Aorta (tissue), 5 donors: ENCODE results near the gene RPA1. TPM values are rescaled to one million over a fixed set of nuclear protein-coding genes. Genes with fewer than 3 reads are reported as not detected.
A peak's percentile ranks its signal among the peaks of the same experiment; 100 is the strongest.
"Not testable (repeated sequence)": the region's sequence is repeated elsewhere in the genome, so short reads cannot be mapped to it uniquely, and the experiment has no call there.

ENCODE experiments used
- ATAC-seq: fragments of 200-7000 bp; cut with Tn5 transposase; one replicate; pipeline ENCODE4 v1.9.1; 2022; ENCODE audit warnings: moderate library complexity; ENCODE audit not compliant: low FRiP score
- DNase-seq, 2 donors: peaks; one replicate each; pipeline ENCODE4 v3.0.0-alpha.2; 2020
- H3K27ac ChIP-seq, 2 donors: one replicate each; pipeline ENCODE4 v1.5.1; 2013; ENCODE audit warnings: low read length in 2 of 2, mild to moderate bottlenecking in 2 of 2, moderate library complexity in 2 of 2, control low read depth in 1 of 2, inconsistent platforms in 1 of 2, low read depth in 1 of 2
- H3K27me3 ChIP-seq, 2 donors: one replicate each; pipeline ENCODE4 v1.6.1; 2013; ENCODE audit warnings: control low read depth in 1 of 2, low read length in 1 of 2, mild to moderate bottlenecking in 1 of 2, moderate library complexity in 1 of 2; ENCODE audit not compliant: insufficient read depth in 2 of 2, control insufficient read depth in 1 of 2
- H3K36me3 ChIP-seq, 2 donors: one replicate each; pipeline ENCODE4 v1.6.1; 2013; ENCODE audit warnings: control low read depth in 1 of 2, low read length in 1 of 2, mild to moderate bottlenecking in 1 of 2; ENCODE audit not compliant: insufficient read depth in 2 of 2, control insufficient read depth in 1 of 2
- H3K4me1 ChIP-seq, 2 donors: one replicate each; pipeline ENCODE4 v1.6.1; 2013; ENCODE audit warnings: low read length in 2 of 2, control low read depth in 1 of 2, mild to moderate bottlenecking in 1 of 2, moderate library complexity in 1 of 2; ENCODE audit not compliant: insufficient read depth in 2 of 2, control insufficient read depth in 1 of 2
- H3K4me3 ChIP-seq, 2 donors: one replicate each; pipeline ENCODE4 v1.5.1; 2013; ENCODE audit warnings: low read length in 2 of 2, control low read depth in 1 of 2, mild to moderate bottlenecking in 1 of 2
- H3K9me3 ChIP-seq: one replicate; pipeline ENCODE4 v1.6.1; 2013; ENCODE audit warnings: mild to moderate bottlenecking, low read length; ENCODE audit not compliant: control insufficient read depth
- WGBS, 2 donors: extraction: QIAGEN DNeasy Blood & Tissue Kit; methylation state at CpG; one replicate each; pipeline ENCODE4 v1.1.7; 2013; 5-methylcytosine and 5-hydroxymethylcytosine counted together
- intact Hi-C, 2 donors: fragments of 100-400 bp; cut with DNase I; formaldehyde crosslinking; loops; one replicate each; pipeline versions ENCODE4 v1.14.2 to v1.15.0; 2022
- polyA plus RNA-seq, 2 donors: library from polyadenylated mRNA; stranded (reverse); fragments of 200-250 nt; gene quantifications; one replicate each; pipeline ENCODE4 v1.2.3, GENCODE V29; 2013
- total RNA-seq, 2 donors: library from RNA; stranded (reverse); fragmentation: NEBNext Ultra II Directional; extraction: Animal tissue kit (Norgen Biotek cat#: 25700); gene quantifications; one replicate each; pipeline ENCODE4 v1.2.1, GENCODE V29; 2021
- donor health status: healthy with polysubstance abuse.
- donor health status: Bipolar disorder and iron deficiency.
- donor health status: DM: no; HTN: no; CAD: no.
- donor health status: DM: no; HTN: no; CAD: no.
- donor health status: DM: yes; HTN: yes; CAD: no.

Gene RPA1
- total and polyA plus RNA-seq, 4 donors = 17.2 to 75.0 (median 44.4) TPM

- WGBS, 2 donors = 85 to 87% methylated on average over 12 of the region's 12 CpGs
- intact Hi-C loops = loop anchor here in 1 of 2 donors (10.0 kb wide), 1 partner anchor 110 kb away; the partner anchor contains the start of gene WDR81
- Histone ChIP-seq H3K36me3 (no peaks in the 10 kb centered on the region), H3K4me1 (no peaks in the 10 kb centered on the region), H3K9me3 (no peaks in the 10 kb centered on the region), H3K27ac (no peak overlapping the region), H3K27me3 (no peaks in the 10 kb centered on the region), H3K4me3 (no peak overlapping the region)
- DNase-seq (no peak), ATAC-seq (no peak)
Measured at GRCh38 chr17:1834380-1835149, 4.8 kb downstream of the RPA1 start.

GRCh38 chr17:1839516-1839915 is 9.7 kb downstream of the RPA1 start:
- H3K4me1 ChIP-seq = no peaks in the 10 kb centered on the region
- DNase-seq = no peak
- ATAC-seq = no peak
- H3K4me3 ChIP-seq = no peak overlapping the region
- H3K9me3 ChIP-seq = no peaks in the 10 kb centered on the region
- H3K27ac ChIP-seq = no peak overlapping the region
- 86 to 95% methylated on average over 4 of the region's 4 CpGs for WGBS, 2 donors
- no peaks in the 10 kb centered on the region for H3K27me3 ChIP-seq
- intact Hi-C loops = loop anchor here in 1 of 2 donors (10.0 kb wide), 1 partner anchor 115 kb away; the partner anchor contains the start of gene WDR81
- H3K36me3 ChIP-seq = no peaks in the 10 kb centered on the region

DNA sequence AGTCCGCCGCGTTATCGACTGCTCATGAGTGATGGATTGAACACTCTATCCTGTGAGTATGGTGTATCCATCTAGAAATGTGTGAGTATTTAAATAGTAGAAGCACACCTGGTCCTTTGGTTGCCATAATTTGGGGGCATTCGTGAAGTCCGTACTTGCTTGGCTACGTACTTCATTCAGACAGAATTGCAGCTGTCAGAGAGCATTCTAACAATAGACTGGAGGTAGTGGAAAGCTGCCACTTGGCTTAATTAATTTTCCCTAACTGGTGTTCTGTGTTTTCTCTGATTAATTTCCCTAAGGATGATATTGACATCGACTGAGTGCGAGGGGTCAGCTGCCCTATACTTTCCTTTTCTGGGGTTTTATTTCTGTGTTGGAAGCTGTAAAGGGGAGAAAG is 14.1 kb downstream of the RPA1 start:
- ATAC-seq = no peak

DNA sequence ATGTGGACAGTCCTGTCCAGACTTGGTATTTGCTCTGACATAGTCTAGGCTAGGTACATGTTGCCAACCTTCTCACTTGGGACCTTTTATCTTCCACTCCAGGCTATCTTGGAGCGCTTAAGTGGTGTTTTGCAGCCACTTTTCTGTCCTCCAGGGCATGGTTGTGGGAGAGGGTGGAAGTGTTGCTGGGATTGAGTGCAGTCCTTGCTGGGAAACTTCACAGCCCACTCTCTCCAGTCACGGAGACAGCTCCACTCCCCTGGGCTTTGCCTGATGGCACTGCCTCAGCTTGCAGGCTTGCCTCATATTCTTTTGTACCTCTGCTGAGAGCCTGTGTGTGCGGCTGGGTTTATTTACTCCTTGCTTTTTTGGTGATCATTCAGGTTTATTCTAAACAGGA is 17.4 kb downstream of the RPA1 start:
- Histone ChIP-seq H3K4me3 (no peak overlapping the region), H3K36me3 (no peaks in the 10 kb centered on the region), H3K27ac (no peak overlapping the region), H3K9me3 (no peaks in the 10 kb centered on the region), H3K4me1 (no peaks in the 10 kb centered on the region), H3K27me3 (no peaks in the 10 kb centered on the region)
- ATAC-seq (no peak), DNase-seq (no peak)
- 70 to 83% methylated on average over 3 of the region's 3 CpGs for WGBS, 2 donors
- intact Hi-C loops = no loop called here

More for the DNA sequence above, 14.1 kb downstream of the RPA1 start:
- no peaks in the 10 kb centered on the region for H3K9me3 ChIP-seq
- H3K4me1 ChIP-seq = no peaks in the 10 kb centered on the region
- H3K4me3 ChIP-seq = no peak overlapping the region
- intact Hi-C loops = no loop called here
- no peaks in the 10 kb centered on the region for H3K36me3 ChIP-seq
- no peak overlapping the region for H3K27ac ChIP-seq
- no peak for DNase-seq
- no peaks in the 10 kb centered on the region for H3K27me3 ChIP-seq
- WGBS, 2 donors = 88 to 90% methylated on average over 9 of the region's 9 CpGs

DNA sequence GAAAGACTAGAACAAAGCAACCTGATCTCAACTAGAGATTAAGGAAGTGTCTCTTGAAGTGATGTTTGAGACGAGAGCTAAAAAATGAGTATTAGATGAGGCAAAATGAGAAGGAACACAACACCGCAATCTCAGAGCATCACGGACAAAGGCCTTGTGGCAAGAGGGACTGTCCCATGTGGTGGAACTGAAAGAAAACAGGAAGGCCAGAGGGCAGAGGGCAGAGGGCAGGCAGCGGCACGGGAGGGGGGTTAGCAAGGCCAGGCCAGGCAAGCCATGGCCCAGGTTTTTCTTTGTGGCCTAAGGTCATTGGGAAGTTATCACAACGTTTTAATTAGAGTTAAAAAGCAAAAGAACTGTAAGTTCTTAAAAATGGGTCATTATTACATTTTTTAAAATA is 22.5 kb downstream of the RPA1 start:
- no peaks in the 10 kb centered on the region for H3K36me3 ChIP-seq
- 76 to 77% methylated on average over 6 of the region's 6 CpGs for WGBS, 2 donors
- no peaks in the 10 kb centered on the region for H3K9me3 ChIP-seq
- ATAC-seq (no peak), DNase-seq (no peak)
- H3K27ac ChIP-seq = no peak overlapping the region
- H3K27me3 ChIP-seq = no peaks in the 10 kb centered on the region
- intact Hi-C loops = no loop called here
- H3K4me1 ChIP-seq = no peaks in the 10 kb centered on the region
- H3K4me3 ChIP-seq = no peak overlapping the region

DNA sequence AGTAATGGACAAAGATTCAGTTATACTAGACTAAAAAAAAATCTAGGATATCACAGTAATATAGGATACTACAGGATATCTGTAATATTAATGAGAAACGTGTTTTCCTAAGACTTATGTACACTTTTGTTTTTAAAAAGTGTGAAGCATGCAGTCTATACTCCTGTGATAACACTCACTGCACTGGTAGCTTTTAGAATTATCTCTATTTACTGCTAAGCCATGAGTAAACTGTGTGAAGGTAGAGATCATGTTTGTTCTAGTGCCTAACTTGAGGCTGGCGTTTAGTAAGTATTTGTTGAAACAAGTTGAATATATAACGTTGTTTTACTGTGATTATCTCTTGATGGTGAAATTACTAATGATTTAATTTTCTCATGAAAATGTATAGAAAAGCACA is 23.9 kb downstream of the RPA1 start:
- Histone ChIP-seq H3K4me1 (no peaks in the 10 kb centered on the region), H3K27me3 (no peaks in the 10 kb centered on the region), H3K27ac (no peak overlapping the region), H3K36me3 (no peaks in the 10 kb centered on the region), H3K4me3 (no peak overlapping the region), H3K9me3 (no peaks in the 10 kb centered on the region)
- intact Hi-C loops = no loop called here
- no peak for DNase-seq
- WGBS, 2 donors = 79 to 84% methylated on average over 3 of the region's 3 CpGs
- ATAC-seq = no peak

DNA sequence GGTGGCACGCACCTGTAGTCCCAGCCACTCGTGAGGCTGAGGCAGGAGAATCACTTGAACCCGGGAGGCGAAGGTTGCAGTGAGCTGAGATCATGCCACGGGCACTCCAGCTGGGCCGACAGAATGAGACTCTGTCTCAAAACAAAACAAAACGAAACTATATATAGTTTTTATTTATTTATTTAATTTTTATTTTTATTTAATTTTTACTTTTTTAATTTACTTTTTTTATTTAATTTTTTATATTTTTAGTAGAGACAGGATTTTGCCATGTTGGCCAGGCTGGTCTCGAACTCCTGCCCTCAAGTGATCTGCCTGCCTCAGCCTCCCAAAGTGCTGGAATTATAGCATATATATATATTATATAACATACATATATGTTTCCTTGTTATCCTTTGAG is 26.7 kb downstream of the RPA1 start:
- H3K27me3 ChIP-seq, H3K4me1 ChIP-seq, ATAC-seq, H3K4me3 ChIP-seq, H3K36me3 ChIP-seq, H3K27ac ChIP-seq, intact Hi-C loops, DNase-seq, H3K9me3 ChIP-seq: not testable (repeated sequence)
- WGBS, 2 donors = 72 to 77% methylated on average over 8 of the region's 8 CpGs

DNA sequence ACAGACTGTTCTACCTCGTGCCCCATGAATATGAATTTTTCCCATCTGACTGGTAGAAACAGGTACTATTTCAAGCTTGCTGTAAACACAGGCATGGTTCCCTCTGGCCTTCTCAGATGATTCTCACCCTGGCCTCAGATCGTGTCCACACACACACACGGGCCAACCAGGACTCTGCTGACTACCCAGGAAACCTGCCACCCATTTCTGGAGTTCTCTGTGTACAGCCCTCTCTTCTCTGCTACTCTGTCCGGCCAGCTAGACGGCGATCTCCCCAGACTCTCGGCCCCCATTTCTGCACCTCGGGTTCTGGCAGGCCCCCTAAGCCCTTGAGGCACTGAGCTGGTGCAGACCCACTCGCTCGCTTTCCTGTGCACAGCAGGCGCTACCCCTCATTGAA is 31.2 kb downstream of the RPA1 start:
- no peak for DNase-seq
- 87 to 90% methylated on average over 11 of the region's 11 CpGs for WGBS, 2 donors
- intact Hi-C loops = loop anchor here in 1 of 2 donors (10.0 kb wide), 1 partner anchor 136 kb away; the partner anchor contains the start of gene WDR81
- H3K27ac ChIP-seq = no peak overlapping the region
- no peaks in the 10 kb centered on the region for H3K27me3 ChIP-seq
- H3K4me3 ChIP-seq = no peak overlapping the region
- no peaks in the 10 kb centered on the region for H3K9me3 ChIP-seq
- H3K36me3 ChIP-seq = no peaks in the 10 kb centered on the region
- ATAC-seq = peak; percentile 11
- no peaks in the 10 kb centered on the region for H3K4me1 ChIP-seq

DNA sequence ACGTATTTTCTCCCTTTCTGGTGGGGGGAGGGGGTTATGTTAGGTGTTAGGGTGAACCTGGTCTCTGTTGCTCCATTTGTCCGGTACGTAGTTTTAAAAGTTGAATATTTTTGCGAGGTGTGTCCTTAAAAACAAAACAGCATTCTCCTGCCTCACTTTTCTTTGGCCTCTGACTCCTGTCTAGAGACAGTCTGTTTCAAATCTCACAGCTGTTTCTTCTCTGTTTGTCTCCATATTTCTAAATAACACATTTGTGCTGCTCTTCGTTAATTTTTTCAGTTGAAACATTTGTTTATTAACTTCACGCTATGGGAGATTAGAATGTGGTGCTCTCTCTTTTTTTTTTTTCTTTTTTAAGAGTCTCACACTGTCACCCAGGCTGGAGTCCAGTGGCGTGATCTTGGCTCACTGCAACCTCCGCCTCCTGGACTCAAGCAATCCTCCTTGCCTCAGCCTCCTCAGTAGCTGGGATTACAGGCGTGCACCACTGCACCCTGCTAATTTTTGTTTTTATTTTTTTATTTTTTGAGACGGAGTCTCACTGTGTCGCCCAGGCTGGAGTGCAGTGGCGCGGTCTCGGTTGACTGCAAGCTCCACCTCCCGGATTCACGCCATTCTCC is 31.7 kb downstream of the RPA1 start:
- no peaks in the 10 kb centered on the region for H3K4me1 ChIP-seq
- H3K9me3 ChIP-seq = no peaks in the 10 kb centered on the region
- intact Hi-C loops = loop anchor here in 1 of 2 donors (10.0 kb wide), 1 partner anchor 137 kb away; the partner anchor contains the start of gene WDR81
- ATAC-seq = no peak
- WGBS, 2 donors = 92 to 93% methylated on average over 16 of the region's 16 CpGs
- DNase-seq = no peak
- no peaks in the 10 kb centered on the region for H3K27me3 ChIP-seq
- H3K27ac ChIP-seq = no peak overlapping the region
- no peaks in the 10 kb centered on the region for H3K36me3 ChIP-seq
- H3K4me3 ChIP-seq = no peak overlapping the region
